ENCODE measurements around the gene RPS27L. TPM values are rescaled to one million over a fixed set of nuclear protein-coding genes. Genes with fewer than 3 reads are reported as not detected.

The RPS27L gene
- total RNA-seq, 1 experiment from 2014 or later, result 133 TPM

DNA sequence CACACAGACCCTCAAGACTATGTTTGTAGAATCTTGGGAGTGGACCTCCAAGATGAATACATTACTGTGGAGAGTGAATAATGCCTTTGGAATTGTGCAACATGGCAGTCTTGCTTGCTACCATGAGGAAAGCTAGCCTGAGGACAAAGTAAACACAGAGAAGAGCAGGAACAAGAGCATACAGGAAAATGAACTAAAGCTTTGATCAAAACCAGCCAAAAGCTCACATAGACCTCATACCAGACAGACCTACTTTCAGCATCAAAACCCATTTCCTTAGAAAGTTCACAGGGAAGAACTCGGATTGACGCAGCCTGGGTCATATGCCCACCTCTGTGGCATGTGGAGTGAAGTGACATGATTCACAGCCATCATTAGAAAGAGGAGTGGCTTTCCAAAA lies 28.8 kb upstream of the RPS27L start:
- Mint-ChIP-seq H3K9me3 (no peaks in the 10 kb centered on the region), H3K4me3 (no peak overlapping the region), H3K4me1 (peaks cover 18% of the 10 kb centered on the region), H3K27ac (no peak overlapping the region), H3K36me3 (no peaks in the 10 kb centered on the region), H3K27me3 (ENCODE audit: low read depth) (no peaks in the 10 kb centered on the region; the same call in 1 of the 2 replicates)
- CTCF ChIA-PET, result no interaction called here
- DNase-seq (ENCODE audit: low spot score) (no peak), ATAC-seq (no peak)
- TF ChIP-seq CREM (CRISPR knock-in tag; IDR thresholded peaks at IDR 0.05) (no peak), EMX1 (CRISPR knock-in tag; IDR thresholded peaks at IDR 0.05) (no peak), FOXJ3 (CRISPR knock-in tag; IDR thresholded peaks at IDR 0.05; ENCODE audit: borderline replicate concordance) (no peak), NR2C2 (CRISPR knock-in tag; IDR thresholded peaks at IDR 0.05) (no peak), ZNF232 (CRISPR knock-in tag; IDR thresholded peaks at IDR 0.05) (no peak), ESRRA (CRISPR knock-in tag; IDR thresholded peaks at IDR 0.05; ENCODE audit: borderline replicate concordance) (no peak), PRRX2 (CRISPR knock-in tag; IDR thresholded peaks at IDR 0.05) (no peak), MXD4 (CRISPR knock-in tag; IDR thresholded peaks at IDR 0.05; ENCODE audit: borderline replicate concordance) (no peak), ZBTB21 (CRISPR knock-in tag; IDR thresholded peaks at IDR 0.05; ENCODE audit: borderline replicate concordance) (no peak), ZNF121 (CRISPR knock-in tag; IDR thresholded peaks at IDR 0.05) (no peak), OVOL2 (CRISPR knock-in tag; IDR thresholded peaks at IDR 0.05; ENCODE audit: borderline replicate concordance) (no peak)
- TF ChIP-seq, protein P1, sequence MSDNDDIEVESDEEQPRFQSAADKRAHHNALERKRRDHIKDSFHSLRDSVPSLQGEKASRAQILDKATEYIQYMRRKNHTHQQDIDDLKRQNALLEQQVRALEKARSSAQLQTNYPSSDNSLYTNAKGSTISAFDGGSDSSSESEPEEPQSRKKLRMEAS (CRISPR knock-in tag; IDR thresholded peaks at IDR 0.05), result no peak
- TF ChIP-seq, protein P2, sequence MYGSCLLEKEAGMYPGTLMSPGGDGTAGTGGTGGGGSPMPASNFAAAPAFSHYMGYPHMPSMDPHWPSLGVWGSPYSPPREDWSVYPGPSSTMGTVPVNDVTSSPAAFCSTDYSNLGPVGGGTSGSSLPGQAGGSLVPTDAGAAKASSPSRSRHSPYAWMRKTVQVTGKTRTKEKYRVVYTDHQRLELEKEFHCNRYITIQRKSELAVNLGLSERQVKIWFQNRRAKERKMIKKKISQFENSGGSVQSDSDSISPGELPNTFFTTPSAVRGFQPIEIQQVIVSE (CRISPR knock-in tag; IDR thresholded peaks at IDR 0.05; ENCODE audit: borderline replicate concordance), result no peak
- TF ChIP-seq, protein P3, sequence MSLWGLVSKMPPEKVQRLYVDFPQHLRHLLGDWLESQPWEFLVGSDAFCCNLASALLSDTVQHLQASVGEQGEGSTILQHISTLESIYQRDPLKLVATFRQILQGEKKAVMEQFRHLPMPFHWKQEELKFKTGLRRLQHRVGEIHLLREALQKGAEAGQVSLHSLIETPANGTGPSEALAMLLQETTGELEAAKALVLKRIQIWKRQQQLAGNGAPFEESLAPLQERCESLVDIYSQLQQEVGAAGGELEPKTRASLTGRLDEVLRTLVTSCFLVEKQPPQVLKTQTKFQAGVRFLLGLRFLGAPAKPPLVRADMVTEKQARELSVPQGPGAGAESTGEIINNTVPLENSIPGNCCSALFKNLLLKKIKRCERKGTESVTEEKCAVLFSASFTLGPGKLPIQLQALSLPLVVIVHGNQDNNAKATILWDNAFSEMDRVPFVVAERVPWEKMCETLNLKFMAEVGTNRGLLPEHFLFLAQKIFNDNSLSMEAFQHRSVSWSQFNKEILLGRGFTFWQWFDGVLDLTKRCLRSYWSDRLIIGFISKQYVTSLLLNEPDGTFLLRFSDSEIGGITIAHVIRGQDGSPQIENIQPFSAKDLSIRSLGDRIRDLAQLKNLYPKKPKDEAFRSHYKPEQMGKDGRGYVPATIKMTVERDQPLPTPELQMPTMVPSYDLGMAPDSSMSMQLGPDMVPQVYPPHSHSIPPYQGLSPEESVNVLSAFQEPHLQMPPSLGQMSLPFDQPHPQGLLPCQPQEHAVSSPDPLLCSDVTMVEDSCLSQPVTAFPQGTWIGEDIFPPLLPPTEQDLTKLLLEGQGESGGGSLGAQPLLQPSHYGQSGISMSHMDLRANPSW (CRISPR knock-in tag; conservative IDR thresholded peaks at IDR 0.05; ENCODE audit: low read depth), result no peak
- TF ChIP-seq, protein P4, sequence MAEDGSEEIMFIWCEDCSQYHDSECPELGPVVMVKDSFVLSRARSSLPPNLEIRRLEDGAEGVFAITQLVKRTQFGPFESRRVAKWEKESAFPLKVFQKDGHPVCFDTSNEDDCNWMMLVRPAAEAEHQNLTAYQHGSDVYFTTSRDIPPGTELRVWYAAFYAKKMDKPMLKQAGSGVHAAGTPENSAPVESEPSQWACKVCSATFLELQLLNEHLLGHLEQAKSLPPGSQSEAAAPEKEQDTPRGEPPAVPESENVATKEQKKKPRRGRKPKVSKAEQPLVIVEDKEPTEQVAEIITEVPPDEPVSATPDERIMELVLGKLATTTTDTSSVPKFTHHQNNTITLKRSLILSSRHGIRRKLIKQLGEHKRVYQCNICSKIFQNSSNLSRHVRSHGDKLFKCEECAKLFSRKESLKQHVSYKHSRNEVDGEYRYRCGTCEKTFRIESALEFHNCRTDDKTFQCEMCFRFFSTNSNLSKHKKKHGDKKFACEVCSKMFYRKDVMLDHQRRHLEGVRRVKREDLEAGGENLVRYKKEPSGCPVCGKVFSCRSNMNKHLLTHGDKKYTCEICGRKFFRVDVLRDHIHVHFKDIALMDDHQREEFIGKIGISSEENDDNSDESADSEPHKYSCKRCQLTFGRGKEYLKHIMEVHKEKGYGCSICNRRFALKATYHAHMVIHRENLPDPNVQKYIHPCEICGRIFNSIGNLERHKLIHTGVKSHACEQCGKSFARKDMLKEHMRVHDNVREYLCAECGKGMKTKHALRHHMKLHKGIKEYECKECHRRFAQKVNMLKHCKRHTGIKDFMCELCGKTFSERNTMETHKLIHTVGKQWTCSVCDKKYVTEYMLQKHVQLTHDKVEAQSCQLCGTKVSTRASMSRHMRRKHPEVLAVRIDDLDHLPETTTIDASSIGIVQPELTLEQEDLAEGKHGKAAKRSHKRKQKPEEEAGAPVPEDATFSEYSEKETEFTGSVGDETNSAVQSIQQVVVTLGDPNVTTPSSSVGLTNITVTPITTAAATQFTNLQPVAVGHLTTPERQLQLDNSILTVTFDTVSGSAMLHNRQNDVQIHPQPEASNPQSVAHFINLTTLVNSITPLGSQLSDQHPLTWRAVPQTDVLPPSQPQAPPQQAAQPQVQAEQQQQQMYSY (CRISPR knock-in tag; IDR thresholded peaks at IDR 0.05), result no peak
- TF ChIP-seq, protein P5, sequence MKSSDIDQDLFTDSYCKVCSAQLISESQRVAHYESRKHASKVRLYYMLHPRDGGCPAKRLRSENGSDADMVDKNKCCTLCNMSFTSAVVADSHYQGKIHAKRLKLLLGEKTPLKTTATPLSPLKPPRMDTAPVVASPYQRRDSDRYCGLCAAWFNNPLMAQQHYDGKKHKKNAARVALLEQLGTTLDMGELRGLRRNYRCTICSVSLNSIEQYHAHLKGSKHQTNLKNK (CRISPR knock-in tag; IDR thresholded peaks at IDR 0.05), result no peak
- TF ChIP-seq, protein P6, sequence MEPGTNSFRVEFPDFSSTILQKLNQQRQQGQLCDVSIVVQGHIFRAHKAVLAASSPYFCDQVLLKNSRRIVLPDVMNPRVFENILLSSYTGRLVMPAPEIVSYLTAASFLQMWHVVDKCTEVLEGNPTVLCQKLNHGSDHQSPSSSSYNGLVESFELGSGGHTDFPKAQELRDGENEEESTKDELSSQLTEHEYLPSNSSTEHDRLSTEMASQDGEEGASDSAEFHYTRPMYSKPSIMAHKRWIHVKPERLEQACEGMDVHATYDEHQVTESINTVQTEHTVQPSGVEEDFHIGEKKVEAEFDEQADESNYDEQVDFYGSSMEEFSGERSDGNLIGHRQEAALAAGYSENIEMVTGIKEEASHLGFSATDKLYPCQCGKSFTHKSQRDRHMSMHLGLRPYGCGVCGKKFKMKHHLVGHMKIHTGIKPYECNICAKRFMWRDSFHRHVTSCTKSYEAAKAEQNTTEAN (CRISPR knock-in tag; IDR thresholded peaks at IDR 0.05), result no peak
- POLR2A ChIA-PET, result no interaction called here

DNA sequence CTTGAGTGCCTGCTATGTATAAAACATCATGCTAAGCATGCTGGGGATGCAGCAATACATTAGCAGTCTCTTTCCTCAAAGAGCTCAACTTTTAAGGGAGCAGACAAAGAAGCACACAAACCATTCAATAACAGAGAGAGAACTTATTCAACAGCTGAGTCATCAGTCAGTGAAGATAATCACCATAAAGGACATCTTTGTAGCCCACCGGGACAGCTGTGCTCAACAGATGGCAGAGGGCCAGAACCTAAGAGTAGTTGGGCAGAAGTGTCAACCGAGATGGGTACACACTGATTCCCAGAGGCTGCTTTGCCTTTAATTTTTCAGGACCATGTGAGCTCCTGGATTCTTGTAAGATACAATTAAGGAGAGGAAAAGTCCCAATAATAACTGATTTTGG lies 27.9 kb upstream of the RPS27L start:
- DNase-seq (ENCODE audit: low spot score), result no peak
- no peaks in the 10 kb centered on the region for H3K9me3 Mint-ChIP-seq
- ChIA-PET CTCF (no interaction called here), POLR2A (no interaction called here)
- H3K36me3 Mint-ChIP-seq, result no peaks in the 10 kb centered on the region
- H3K4me3 Mint-ChIP-seq, result no peak overlapping the region
- H3K4me1 Mint-ChIP-seq, result peaks cover 10% of the 10 kb centered on the region
- no peaks in the 10 kb centered on the region; the same call in 1 of the 2 replicates for H3K27me3 Mint-ChIP-seq (ENCODE audit: low read depth)
- no peak overlapping the region for H3K27ac Mint-ChIP-seq
- TF ChIP-seq, protein P2 (CRISPR knock-in tag; IDR thresholded peaks at IDR 0.05; ENCODE audit: borderline replicate concordance), result no peak
- TF ChIP-seq MXD4 (CRISPR knock-in tag; IDR thresholded peaks at IDR 0.05; ENCODE audit: borderline replicate concordance), result no peak
- no peak for ATAC-seq
